ENCODE data around the gene FGD6.

FGD6 gene

DNA sequence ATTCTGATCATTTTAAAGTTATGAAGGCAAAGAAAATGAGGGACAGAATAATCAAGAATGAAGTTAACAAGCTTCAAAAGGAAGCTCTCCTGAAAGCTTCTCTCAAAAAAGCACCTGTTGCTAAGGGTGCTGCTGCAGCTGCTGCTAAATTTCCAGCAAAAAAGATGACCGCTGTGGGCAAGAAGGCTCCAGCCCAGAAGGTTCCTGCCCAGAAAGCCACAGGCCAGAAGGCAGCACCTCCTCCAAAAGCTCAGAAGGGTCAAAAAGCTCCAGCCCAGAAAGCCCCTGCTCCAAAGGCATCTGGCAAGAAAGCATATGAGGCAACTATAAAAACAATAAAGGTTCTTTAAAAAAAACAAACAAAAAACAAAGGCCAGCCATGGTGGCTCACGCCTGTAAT lies 91.2 kb downstream of the FGD6 start:
- Histone ChIP-seq H3K4me3 (ENCODE audit: low read depth, low read length, poor library complexity, severe bottlenecking) (no peak overlapping the region), H3K9ac (ENCODE audit: low read length) (no peak overlapping the region), H3K9me2 (ENCODE audit: low read depth, low read length) (no peaks in the 10 kb centered on the region), H2AFZ (ENCODE audit: low read length) (no peak overlapping the region), H3K79me2 (ENCODE audit: insufficient read depth, low read length) (no peaks in the 10 kb centered on the region), H3K27ac (ENCODE audit: low read depth, low read length, poor library complexity, severe bottlenecking) (no peak overlapping the region), H3K27me3 (ENCODE audit: insufficient read depth, low read length) (no peaks in the 10 kb centered on the region), H3K4me1 (ENCODE audit: insufficient read depth, low read length, severe bottlenecking) (no peaks in the 10 kb centered on the region), H3K36me3 (ENCODE audit: insufficient read depth, low read length) (no peaks in the 10 kb centered on the region), H3K4me2 (ENCODE audit: low read length) (no peak overlapping the region), H3K9me3 (ENCODE audit: low read length) (no peaks in the 10 kb centered on the region), H4K20me1 (ENCODE audit: insufficient read depth, low read length) (no peaks in the 10 kb centered on the region), H3F3A (ENCODE audit: insufficient read depth, low read length) (no peaks in the 10 kb centered on the region)
- TF ChIP-seq EZH2 (IDR thresholded peaks at IDR 0.05; ENCODE audit: borderline replicate concordance, low read length): no peak
- no peak for TF ChIP-seq CTCF (IDR thresholded peaks at IDR 0.05; ENCODE audit: low read length)

- no peaks in the 10 kb centered on the region for H3K9me2 ChIP-seq (ENCODE audit: low read depth, low read length)
- H3K9ac ChIP-seq (ENCODE audit: low read length): no peak overlapping the region
- H3K4me2 ChIP-seq (ENCODE audit: low read length): no peak overlapping the region
- no peaks in the 10 kb centered on the region for H3K27me3 ChIP-seq (ENCODE audit: insufficient read depth, low read length)
- H3K36me3 ChIP-seq (ENCODE audit: insufficient read depth, low read length): no peaks in the 10 kb centered on the region
- TF ChIP-seq EZH2 (IDR thresholded peaks at IDR 0.05; ENCODE audit: borderline replicate concordance, low read length): no peak
- H3K4me1 ChIP-seq (ENCODE audit: insufficient read depth, low read length, severe bottlenecking): no peaks in the 10 kb centered on the region
- H4K20me1 ChIP-seq (ENCODE audit: insufficient read depth, low read length): no peaks in the 10 kb centered on the region
- H3K9me3 ChIP-seq (ENCODE audit: low read length): no peaks in the 10 kb centered on the region
- no peaks in the 10 kb centered on the region for H3K79me2 ChIP-seq (ENCODE audit: insufficient read depth, low read length)
- no peak overlapping the region for H3K27ac ChIP-seq (ENCODE audit: low read depth, low read length, poor library complexity, severe bottlenecking)
- H3F3A ChIP-seq (ENCODE audit: insufficient read depth, low read length): no peaks in the 10 kb centered on the region
- H3K4me3 ChIP-seq (ENCODE audit: low read depth, low read length, poor library complexity, severe bottlenecking): no peak overlapping the region
- H2AFZ ChIP-seq (ENCODE audit: low read length): no peak overlapping the region
Measured at GRCh38 chr12:95124106-95124505, 93.2 kb downstream of the FGD6 start.

GRCh38 chr12:95118788-95119179 lies 98.5 kb downstream of the FGD6 start:
- H4K20me1 ChIP-seq (ENCODE audit: insufficient read depth, low read length): no peaks in the 10 kb centered on the region
- no peaks in the 10 kb centered on the region for H3K9me3 ChIP-seq (ENCODE audit: low read length)
- H3K4me1 ChIP-seq (ENCODE audit: insufficient read depth, low read length, severe bottlenecking): no peaks in the 10 kb centered on the region
- H3K4me2 ChIP-seq (ENCODE audit: low read length): no peak overlapping the region
- H3K9me2 ChIP-seq (ENCODE audit: low read depth, low read length): no peaks in the 10 kb centered on the region
- no peaks in the 10 kb centered on the region for H3K36me3 ChIP-seq (ENCODE audit: insufficient read depth, low read length)
- H2AFZ ChIP-seq (ENCODE audit: low read length): no peak overlapping the region
- no peaks in the 10 kb centered on the region for H3K27me3 ChIP-seq (ENCODE audit: insufficient read depth, low read length)
- H3F3A ChIP-seq (ENCODE audit: insufficient read depth, low read length): no peaks in the 10 kb centered on the region
- no peak overlapping the region for H3K4me3 ChIP-seq (ENCODE audit: low read depth, low read length, poor library complexity, severe bottlenecking)
- H3K79me2 ChIP-seq (ENCODE audit: insufficient read depth, low read length): no peaks in the 10 kb centered on the region
- H3K9ac ChIP-seq (ENCODE audit: low read length): no peak overlapping the region
- TF ChIP-seq EZH2 (IDR thresholded peaks at IDR 0.05; ENCODE audit: borderline replicate concordance, low read length): no peak
- no peak for TF ChIP-seq CTCF (IDR thresholded peaks at IDR 0.05; ENCODE audit: low read length)
- no peak overlapping the region for H3K27ac ChIP-seq (ENCODE audit: low read depth, low read length, poor library complexity, severe bottlenecking)

DNA sequence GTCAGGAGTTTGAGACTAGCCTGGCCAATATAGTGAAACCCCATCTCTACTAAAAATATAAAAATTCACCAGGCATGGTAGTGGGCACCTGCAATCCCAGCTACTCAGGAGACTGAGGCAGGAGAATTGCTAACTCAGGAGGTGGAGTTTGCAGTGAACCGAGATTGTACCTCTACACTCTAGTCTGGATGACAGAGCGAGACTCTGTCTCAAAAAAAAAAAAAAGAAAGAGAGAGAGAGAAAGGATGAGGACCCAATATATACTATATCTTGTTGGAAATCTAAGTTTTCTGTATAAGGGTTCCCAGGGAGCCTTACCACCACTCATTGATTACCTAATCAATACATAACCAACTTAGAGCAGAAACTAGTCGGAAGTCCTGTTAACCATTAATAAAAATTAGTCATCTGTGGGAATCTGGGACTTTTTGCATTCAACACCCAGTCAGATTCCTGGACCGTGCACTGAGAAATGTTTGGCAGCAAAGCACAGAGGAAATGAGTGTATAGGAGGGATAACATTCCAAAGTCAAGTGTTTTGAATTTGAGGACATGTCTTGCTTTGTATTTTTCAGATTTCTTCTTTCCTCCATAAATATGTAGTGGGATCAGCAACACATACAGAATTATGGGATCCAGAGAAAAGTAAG lies 99.0 kb downstream of the FGD6 start:
- Histone ChIP-seq H3K36me3 (ENCODE audit: insufficient read depth, low read length) (no peaks in the 10 kb centered on the region), H3F3A (ENCODE audit: insufficient read depth, low read length) (no peaks in the 10 kb centered on the region), H3K9me2 (ENCODE audit: low read depth, low read length) (no peaks in the 10 kb centered on the region), H3K4me1 (ENCODE audit: insufficient read depth, low read length, severe bottlenecking) (no peaks in the 10 kb centered on the region), H3K9me3 (ENCODE audit: low read length) (no peaks in the 10 kb centered on the region), H3K27me3 (ENCODE audit: insufficient read depth, low read length) (no peaks in the 10 kb centered on the region), H3K79me2 (ENCODE audit: insufficient read depth, low read length) (no peaks in the 10 kb centered on the region), H4K20me1 (ENCODE audit: insufficient read depth, low read length) (no peaks in the 10 kb centered on the region), H3K4me3 (ENCODE audit: low read depth, low read length, poor library complexity, severe bottlenecking) (no peak overlapping the region), H3K27ac (ENCODE audit: low read depth, low read length, poor library complexity, severe bottlenecking) (no peak overlapping the region), H2AFZ (ENCODE audit: low read length) (no peak overlapping the region), H3K4me2 (ENCODE audit: low read length) (no peak overlapping the region), H3K9ac (ENCODE audit: low read length) (no peak overlapping the region)
- TF ChIP-seq EZH2 (IDR thresholded peaks at IDR 0.05; ENCODE audit: borderline replicate concordance, low read length): no peak
- TF ChIP-seq CTCF (IDR thresholded peaks at IDR 0.05; ENCODE audit: low read length): no peak
